H1 (cell line): ENCODE measurements around the gene MAPK1. TPM values are rescaled to one million over a fixed set of nuclear protein-coding genes. Genes with fewer than 3 reads are reported as not detected.

ENCODE experiments used
- CTCF ChIA-PET: fragments of 300-600 bp; sonication (Branson Sonifier 250); formaldehyde crosslinking; loops from one replicate; lab custom pipeline; 2021; ENCODE audit not compliant: partially characterized antibody; lab: Charles Lee
- POLR2A ChIA-PET: fragments of 300-600 bp; sonication (Branson Sonifier 250); formaldehyde crosslinking; loops from one replicate; lab custom pipeline; 2021; ENCODE audit warnings: inconsistent platforms; ENCODE audit not compliant: partially characterized antibody; lab: Charles Lee
- DNase-seq, 2 experiments: peaks; one replicate each; pipeline versions ENCODE4 v3.0.0 to v3.0.0-alpha.2; 2010 to 2022; ENCODE audit warnings: low spot score in 2 of 2, low read depth in 1 of 2, mixed read lengths in 1 of 2
- FAIRE-seq: peaks from 2 replicates; lab custom pipeline; 2011; peaks lifted over from hg19 to GRCh38; lab: Jason Lieb, UNC
- H2AFZ ChIP-seq: 2 replicates; pipeline ENCODE4 v1.8.1; 2012; ENCODE audit warnings: low read length, inconsistent platforms
- H2AK5ac ChIP-seq: 2 replicates; pipeline ENCODE4 v1.6.1; 2013; ENCODE audit warnings: low read depth, low read length
- H2BK120ac ChIP-seq: replicated peaks from 2 replicates; pipeline ENCODE3; 2013; ENCODE audit warnings: low read depth, low read length, inconsistent platforms
- H2BK12ac ChIP-seq: 2 replicates; pipeline ENCODE4 v1.6.1; 2013; ENCODE audit warnings: low read depth, low read length
- H2BK15ac ChIP-seq: 2 replicates; pipeline ENCODE4 v1.6.1; 2013; ENCODE audit warnings: low read length
- H2BK20ac ChIP-seq: 2 replicates; pipeline ENCODE4 v1.6.1; 2013; ENCODE audit warnings: low read length
- H2BK5ac ChIP-seq: 2 replicates; pipeline ENCODE4 v1.6.1; 2013; ENCODE audit warnings: low read depth, low read length
- H3K14ac ChIP-seq: 2 replicates; pipeline ENCODE4 v1.6.1; 2013; ENCODE audit warnings: inconsistent platforms; ENCODE audit not compliant: insufficient read length
- H3K18ac ChIP-seq: 2 replicates; pipeline ENCODE4 v1.6.1; 2013; ENCODE audit warnings: low read length; ENCODE audit errors: extremely low read depth
- H3K23ac ChIP-seq: 2 replicates; pipeline ENCODE4 v1.6.1; 2013; ENCODE audit warnings: inconsistent platforms; ENCODE audit not compliant: insufficient read length
- H3K23me2 ChIP-seq: 2 replicates; pipeline ENCODE4 v1.6.1; 2013; ENCODE audit warnings: low read depth, low read length
- H3K27ac ChIP-seq: 2 replicates; pipeline ENCODE4 v1.6.1; 2011; ENCODE audit warnings: low read depth, low read length, inconsistent platforms
- H3K27me3 ChIP-seq, 4 experiments: replicated peaks in 1 of 4; 1 replicate in 1 of 4; 2 replicates in 3 of 4; pipeline versions ENCODE4 v1.6.1 to v1.8.1; 2011 to 2013; ENCODE audit warnings: low read length in 3 of 4, mild to moderate bottlenecking in 3 of 4, inconsistent platforms in 2 of 4, mixed read lengths in 2 of 4, moderate library complexity in 1 of 4; ENCODE audit not compliant: control insufficient read depth in 3 of 4, insufficient read depth in 3 of 4; ENCODE audit errors: extremely low read depth in 1 of 4
- H3K36me3 ChIP-seq, 4 experiments: 2 replicates each; pipeline versions ENCODE4 v1.6.1 to v1.8.1; 2011 to 2013; ENCODE audit warnings: mild to moderate bottlenecking in 4 of 4, low read length in 3 of 4, moderate library complexity in 2 of 4, control low read depth in 1 of 4, inconsistent platforms in 1 of 4; ENCODE audit not compliant: insufficient read depth in 4 of 4, control insufficient read depth in 2 of 4
- H3K4ac ChIP-seq: replicated peaks from 2 replicates; pipeline ENCODE3; 2013; ENCODE audit warnings: low read length, low read depth, mixed read lengths, inconsistent platforms; ENCODE audit not compliant: insufficient read length
- H3K4me1 ChIP-seq, 4 experiments: replicated peaks in 1 of 4; 1 replicate in 1 of 4; 2 replicates in 3 of 4; pipeline versions ENCODE4 v1.6.1 to v1.8.1; 2011 to 2013; ENCODE audit warnings: low read length in 3 of 4, inconsistent platforms in 2 of 4, mixed read lengths in 1 of 4; ENCODE audit not compliant: insufficient read depth in 4 of 4, control insufficient read depth in 3 of 4
- H3K4me2 ChIP-seq, 2 experiments: 2 replicates each; pipeline versions ENCODE4 v1.6.1 to v1.8.1; 2011 to 2013; ENCODE audit warnings: low read depth in 2 of 2, low read length in 2 of 2, control low read depth in 1 of 2, inconsistent platforms in 1 of 2, mild to moderate bottlenecking in 1 of 2; ENCODE audit not compliant: insufficient read depth in 1 of 2
- H3K4me3 ChIP-seq, 4 experiments: fragments of 200-600, 300-600 bp in 1 of 4; sonication (generic), shearing (Covaris generic), sonication (Bioruptor Twin) in 1 of 4; 2 replicates each; pipeline versions ENCODE4 v1.5.1 to v1.8.1; 2011 to 2016; ENCODE audit warnings: low read length in 4 of 4, low read depth in 3 of 4, control low read depth in 2 of 4, inconsistent platforms in 2 of 4, mild to moderate bottlenecking in 2 of 4, mixed read lengths in 1 of 4, moderate library complexity in 1 of 4; ENCODE audit not compliant: insufficient read depth in 2 of 4; ENCODE audit errors: extremely low read depth in 1 of 4
- H3K56ac ChIP-seq: replicated peaks from 2 replicates; pipeline ENCODE3; 2013; ENCODE audit warnings: low read depth, mild to moderate bottlenecking, mixed read lengths, low read length, inconsistent platforms; ENCODE audit not compliant: insufficient read length
- H3K79me1 ChIP-seq: 2 replicates; pipeline ENCODE4 v1.6.1; 2013; ENCODE audit warnings: low read depth, low read length, control low read depth
- H3K79me2 ChIP-seq, 2 experiments: 2 replicates each; pipeline versions ENCODE4 v1.6.1 to v1.8.1; 2012 to 2013; ENCODE audit warnings: low read length in 2 of 2, mild to moderate bottlenecking in 2 of 2, inconsistent platforms in 1 of 2; ENCODE audit not compliant: insufficient read depth in 2 of 2, control insufficient read depth in 1 of 2
- H3K9ac ChIP-seq, 4 experiments: replicated peaks in 1 of 4; 1 replicate in 1 of 4; 2 replicates in 3 of 4; pipeline versions ENCODE4 v1.6.1 to v1.8.1; 2011 to 2013; ENCODE audit warnings: low read depth in 3 of 4, low read length in 3 of 4, control low read depth in 2 of 4, mild to moderate bottlenecking in 2 of 4, moderate library complexity in 2 of 4, inconsistent platforms in 1 of 4; ENCODE audit errors: extremely low read depth in 1 of 4
- H3K9me3 ChIP-seq, 2 experiments: 2 replicates each; pipeline versions ENCODE4 v1.6.1 to v1.8.1; 2012 to 2013; ENCODE audit warnings: mild to moderate bottlenecking in 2 of 2, moderate library complexity in 2 of 2, control low read depth in 1 of 2, inconsistent platforms in 1 of 2, low read depth in 1 of 2, low read length in 1 of 2, mixed read lengths in 1 of 2; ENCODE audit not compliant: insufficient read depth in 2 of 2
- H4K20me1 ChIP-seq, 2 experiments: replicated peaks in 1 of 2; 2 replicates each; pipeline versions ENCODE3 to v1.8.1; 2011 to 2013; ENCODE audit warnings: inconsistent platforms in 2 of 2, low read length in 2 of 2, mild to moderate bottlenecking in 1 of 2; ENCODE audit not compliant: insufficient read depth in 2 of 2, control insufficient read depth in 1 of 2
- H4K5ac ChIP-seq: 2 replicates; pipeline ENCODE4 v1.6.1; 2013; ENCODE audit warnings: low read length, low read depth, mixed read lengths, inconsistent platforms; ENCODE audit not compliant: insufficient read length
- H4K8ac ChIP-seq: 2 replicates; pipeline ENCODE4 v1.8.0; 2013; ENCODE audit warnings: mild to moderate bottlenecking, moderate library complexity, low read length, inconsistent platforms; ENCODE audit not compliant: insufficient read depth; ENCODE audit errors: extremely low read depth
- H4K91ac ChIP-seq: replicated peaks from 2 replicates; pipeline ENCODE3; 2013; ENCODE audit warnings: low read length, mixed read lengths, inconsistent platforms; ENCODE audit not compliant: insufficient read length
- ATF3 ChIP-seq: IDR thresholded peaks from 2 replicates; pipeline ENCODE4 v1.6.1; 2011; ENCODE audit warnings: low read depth, mild to moderate bottlenecking, low read length; ENCODE audit not compliant: insufficient read depth
- CBX8 ChIP-seq: fragments of 300-800, 300-1000 bp; sonication (generic); IDR thresholded peaks from 2 replicates; pipeline ENCODE4 v1.7.1; 2016; ENCODE audit warnings: low read depth, low read length, borderline replicate concordance
- CREB1 ChIP-seq: IDR thresholded peaks from 2 replicates; pipeline ENCODE4 v1.6.1; 2012; ENCODE audit warnings: inconsistent platforms
- EP300 ChIP-seq, 2 experiments: IDR thresholded peaks; 1 replicate in 1 of 2; 2 replicates in 1 of 2; pipeline ENCODE4 v1.6.1; 2011 to 2012; ENCODE audit warnings: low read depth in 2 of 2, low read length in 2 of 2, mild to moderate bottlenecking in 2 of 2, borderline replicate concordance in 1 of 2, inconsistent platforms in 1 of 2, moderate library complexity in 1 of 2
- EZH2 ChIP-seq: fragments of 200-600 bp; sonication (generic); IDR thresholded peaks from 2 replicates; pipeline ENCODE4 v1.7.1; 2012; ENCODE audit warnings: low read depth, mild to moderate bottlenecking, moderate library complexity, low read length, inconsistent platforms; ENCODE audit not compliant: severe bottlenecking
- KDM4A ChIP-seq: IDR thresholded peaks from one replicate; pipeline ENCODE4 v1.7.1; 2012; ENCODE audit warnings: low read depth, mild to moderate bottlenecking, moderate library complexity, low read length, inconsistent platforms; ENCODE audit not compliant: severe bottlenecking
- RFX5 ChIP-seq: IDR thresholded peaks from 2 replicates; pipeline ENCODE4 v1.6.1; 2011; ENCODE audit warnings: low read depth, low read length, improper control_type of control experiment, borderline replicate concordance
- SP1 ChIP-seq: IDR thresholded peaks from 2 replicates; pipeline ENCODE4 v1.6.1; 2011; ENCODE audit warnings: low read depth, low read length
- SP4 ChIP-seq: IDR thresholded peaks from 2 replicates; pipeline ENCODE4 v1.6.1; 2012; ENCODE audit warnings: low read length, inconsistent platforms
- SUZ12 ChIP-seq: fragments of 200-600 bp; sonication (generic); IDR thresholded peaks from 2 replicates; pipeline ENCODE4 v1.6.1; 2012; ENCODE audit warnings: mild to moderate bottlenecking, inconsistent platforms, low read length, moderate library complexity, mixed read lengths
- TBP ChIP-seq: IDR thresholded peaks from 2 replicates; pipeline ENCODE4 v1.6.1; 2011; ENCODE audit warnings: low read depth, low read length, improper control_type of control experiment
- WGBS, 2 experiments: shearing (Covaris generic) in 1 of 2; methylation state at CpG; one replicate each; pipeline versions ENCODE4 v1.1.6 to v1.1.7; 2013 to 2015; ENCODE audit warnings: low lambda C conversion rate in 2 of 2, mixed read lengths in 2 of 2, inconsistent platforms in 1 of 2, low coverage in 1 of 2, missing lambda C conversion rate in 1 of 2; ENCODE audit not compliant: insufficient replicate concordance in 2 of 2, insufficient coverage in 1 of 2, insufficient read length in 1 of 2; ENCODE audit errors: extremely low coverage in 1 of 2, missing lambda C conversion rate in 1 of 2; 5-methylcytosine and 5-hydroxymethylcytosine counted together
- polyA plus RNA-seq, 7 experiments: library from polyadenylated mRNA; depleted of rRNA in 3 of 7; stranded (reverse) in 5 of 7; unstranded in 2 of 7; fragments of >200 nt in 5 of 7; fragments of 200-250 nt in 2 of 7; gene quantifications; 1 replicate in 5 of 7; 2 replicates in 1 of 7; 4 replicates in 1 of 7; pipeline versions ENCODE4 v1.2.1 to v1.2.3, GENCODE V29; 2011 to 2013; ENCODE audit warnings: missing spikeins in 2 of 7, mixed read lengths in 2 of 7
- total RNA-seq: library from RNA; stranded (reverse); fragmentation: NEBNext Ultra II Directional; extraction: Animal tissue kit (Norgen Biotek cat#: 25700); gene quantifications from 2 replicates; pipeline ENCODE4 v1.2.1, GENCODE V29; 2021

MAPK1 gene
- total and polyA plus RNA-seq, 2 of the 8 experiments (the other 6 are each of a cell fraction or from before 2014, with no cell fraction given): 28.1 to 101 TPM

- no peak overlapping the region for H3K18ac ChIP-seq
- H2BK15ac ChIP-seq: no peak overlapping the region
- no peak overlapping the region for H3K23ac ChIP-seq
- H3K14ac ChIP-seq: no peak overlapping the region
- H4K5ac ChIP-seq: no peak overlapping the region
- WGBS, 2 experiments: 88% methylated on average over 4 of the region's 4 CpGs; no CpG with 5 or more reads in 1 of the 2 experiments
- no peak overlapping the region for H3K4ac ChIP-seq
- ChIA-PET POLR2A (interaction anchor here (0.6 to 1.3 kb wide), 3 partner anchors 10 to 82 kb away, joined by 3 to 4 read pairs (median 3); no protein-coding TSS in a partner anchor), CTCF (interaction anchor here (0.6 to 2.4 kb wide), 4 partner anchors 9 to 118 kb away, joined by 3 to 5 read pairs (median 4); partner anchors contain the start of gene PPM1F)
- FAIRE-seq: no peak
- H3K23me2 ChIP-seq: no peaks in the 10 kb centered on the region; the same call in 1 of the 2 replicates
- peaks cover 15 to 19% of the 10 kb centered on the region in 2 experiments for H4K20me1 ChIP-seq
- no peak overlapping the region for H2BK120ac ChIP-seq
- peaks cover 0 to 2% (median 0%) of the 10 kb centered on the region in 4 experiments; a peak in 4 of 7 replicates for H3K4me1 ChIP-seq
- peaks cover 6% of the 10 kb centered on the region for H3K79me1 ChIP-seq
- H2BK20ac ChIP-seq: no peak overlapping the region
- no peak overlapping the region; a peak in 1 of 7 replicates for H3K9ac ChIP-seq
- peaks cover 0 to 91% of the 10 kb centered on the region in 2 experiments for H3K79me2 ChIP-seq
- H2AK5ac ChIP-seq: no peak overlapping the region
- no peak overlapping the region for H3K4me2 ChIP-seq
- H2BK5ac ChIP-seq: no peak overlapping the region
- H2AFZ ChIP-seq: no peak overlapping the region
- no peak overlapping the region for H4K91ac ChIP-seq
- H3K36me3 ChIP-seq: no peaks in the 10 kb centered on the region
- no peaks in the 10 kb centered on the region for H3K27me3 ChIP-seq
- no peaks in the 10 kb centered on the region for H3K9me3 ChIP-seq
- no peak overlapping the region for H3K56ac ChIP-seq
- no peak for DNase-seq
- no peak overlapping the region for H3K4me3 ChIP-seq
- H2BK12ac ChIP-seq: no peak overlapping the region
- H4K8ac ChIP-seq: no peak overlapping the region
- TF ChIP-seq SP4 (no peak), EP300 (IDR thresholded peaks at IDR 0.05; ENCODE audit: borderline replicate concordance in 1 of 2, low read depth in 2 of 2, low read length in 2 of 2) (no peak), KDM4A (no peak), ATF3 (no peak), EZH2 (no peak), SUZ12 (no peak), RFX5 (no peak), SP1 (no peak), CBX8 (no peak), CREB1 (no peak), TBP (no peak)
- TF ChIP-seq, all 59 proteins: peak for 0
- no peak overlapping the region for H3K27ac ChIP-seq
Measured at GRCh38 chr22:21834869-21835268, 32.6 kb downstream of the MAPK1 start.
